ENCODE results near the gene BTBD1.

The BTBD1 gene

DNA sequence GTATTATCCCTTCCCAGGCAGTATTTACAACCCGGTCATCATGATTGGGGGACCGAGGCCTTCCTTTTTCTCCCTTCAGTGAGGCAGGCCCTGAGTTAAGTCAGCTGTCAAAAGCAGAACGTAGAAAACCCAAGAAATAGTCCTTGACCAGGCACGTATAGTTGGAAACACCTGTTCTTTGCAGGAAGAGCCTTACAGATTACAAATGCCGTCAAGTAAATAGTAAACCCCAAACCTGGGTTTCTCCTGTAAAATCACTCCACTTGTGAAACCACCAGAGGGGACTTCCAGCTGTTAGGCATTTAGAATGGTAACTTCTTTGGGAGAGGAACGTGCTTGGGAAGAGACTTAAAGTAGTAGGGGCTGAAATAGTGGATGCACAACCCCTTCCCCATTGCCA, 1.0 kb upstream of the BTBD1 start:
- H3K4me3 ChIP-seq (ENCODE audit: low read depth in 1 of 2, low read length in 1 of 2), result no peak overlapping the region
- H3K27ac ChIP-seq, result peak overlapping the region; percentile 91
- H3K4me1 ChIP-seq (ENCODE audit: control insufficient read depth in 1 of 2, insufficient read depth in 1 of 2, low read depth in 1 of 2, low read length in 1 of 2), result peaks cover 32 to 38% of the 10 kb centered on the region in 2 experiments
- no peaks in the 10 kb centered on the region for H3K27me3 ChIP-seq
- no peak for TF ChIP-seq CTCF (IDR thresholded peaks at IDR 0.05)
- no peaks in the 10 kb centered on the region for H3K36me3 ChIP-seq
- peaks cover 7% of the 10 kb centered on the region for H3K9me3 ChIP-seq

DNA sequence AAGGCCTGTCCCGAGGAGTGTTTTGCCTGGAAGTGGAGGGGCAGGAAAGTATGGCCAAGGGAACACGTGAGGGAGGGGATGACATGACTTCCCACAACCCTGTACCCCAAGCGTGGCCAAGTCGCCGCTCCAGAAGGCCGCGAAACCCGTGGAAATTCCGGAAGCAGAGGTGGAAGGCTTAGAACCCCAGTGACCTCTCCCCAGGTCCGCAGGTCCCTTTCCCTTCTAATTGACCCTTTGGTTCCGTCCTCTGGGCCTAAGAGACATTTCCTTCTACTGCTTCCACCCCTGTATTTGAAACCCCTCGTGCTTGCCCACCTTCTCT, 548 bp upstream of the BTBD1 start:
- no peak for TF ChIP-seq CTCF (IDR thresholded peaks at IDR 0.05)
- H3K36me3 ChIP-seq, result no peaks in the 10 kb centered on the region
- no peaks in the 10 kb centered on the region for H3K27me3 ChIP-seq
- peak overlapping the region; percentile 91 for H3K27ac ChIP-seq
- H3K4me1 ChIP-seq (ENCODE audit: control insufficient read depth in 1 of 2, insufficient read depth in 1 of 2, low read depth in 1 of 2, low read length in 1 of 2), result peaks cover 36 to 43% of the 10 kb centered on the region in 2 experiments
- H3K4me3 ChIP-seq (ENCODE audit: low read depth in 1 of 2, low read length in 1 of 2), result peak overlapping the region; percentile 88 to 96
- peaks cover 7% of the 10 kb centered on the region for H3K9me3 ChIP-seq

DNA sequence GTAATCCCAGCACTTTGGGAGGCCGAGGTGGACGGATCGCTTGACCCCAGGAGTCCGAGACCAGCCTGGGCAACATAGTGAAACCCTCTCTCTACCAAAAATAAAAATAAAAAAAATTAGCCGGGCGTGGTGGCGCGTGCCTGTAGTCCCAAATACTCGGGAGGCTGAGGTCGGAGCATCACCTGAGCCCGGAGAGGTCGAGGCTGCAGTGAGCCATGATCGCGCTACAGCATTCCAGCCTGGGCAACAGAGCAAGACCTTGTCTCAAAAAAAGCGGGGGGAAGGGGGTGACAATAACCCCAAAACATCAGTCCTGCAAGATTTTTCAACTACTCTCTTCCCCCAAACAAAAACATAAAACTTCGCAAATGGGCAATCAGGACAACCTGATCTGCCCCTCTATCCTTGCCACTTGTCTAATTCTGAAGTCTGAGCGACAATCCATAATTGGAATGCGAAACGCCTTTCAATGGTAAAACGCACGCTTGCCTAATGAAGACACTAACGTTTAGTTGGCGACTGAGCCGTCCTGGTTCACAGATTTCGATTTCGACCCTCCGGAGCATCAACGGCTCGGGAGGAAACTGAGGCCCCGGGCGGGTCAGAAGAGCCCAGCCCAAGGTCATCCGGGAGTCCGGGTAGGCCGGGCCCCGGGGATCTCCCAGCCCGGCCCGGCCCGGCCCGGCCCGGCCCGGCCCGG, 868 bp downstream of the BTBD1 start:
- Histone ChIP-seq H3K27me3 (no peaks in the 10 kb centered on the region), H3K36me3 (no peaks in the 10 kb centered on the region), H3K4me3 (ENCODE audit: low read depth in 1 of 2, low read length in 1 of 2) (peak overlapping the region; percentile 88 to 96), H3K4me1 (ENCODE audit: control insufficient read depth in 1 of 2, insufficient read depth in 1 of 2, low read depth in 1 of 2, low read length in 1 of 2) (peaks cover 39 to 47% of the 10 kb centered on the region in 2 experiments), H3K9me3 (peaks cover 7% of the 10 kb centered on the region), H3K27ac (peak overlapping the region; percentile 91)
- TF ChIP-seq CTCF (IDR thresholded peaks at IDR 0.05), result no peak

- peaks cover 7% of the 10 kb centered on the region for H3K9me3 ChIP-seq
- no peaks in the 10 kb centered on the region for H3K27me3 ChIP-seq
- H3K4me3 ChIP-seq (ENCODE audit: low read depth in 1 of 2, low read length in 1 of 2), result peak overlapping the region; percentile 88 to 96
- TF ChIP-seq CTCF (IDR thresholded peaks at IDR 0.05), result no peak
- H3K27ac ChIP-seq, result no peak overlapping the region
- H3K36me3 ChIP-seq, result no peaks in the 10 kb centered on the region
- peaks cover 39 to 47% of the 10 kb centered on the region in 2 experiments for H3K4me1 ChIP-seq (ENCODE audit: control insufficient read depth in 1 of 2, insufficient read depth in 1 of 2, low read depth in 1 of 2, low read length in 1 of 2)
Observed at GRCh38 chr15:83065431-83065830, 1.6 kb downstream of the BTBD1 start.

GRCh38 chr15:83064859-83065258, 2.2 kb downstream of the BTBD1 start:
- H3K27ac ChIP-seq, result no peak overlapping the region

More at GRCh38 chr15:83064859-83065258, 2.2 kb downstream of the BTBD1 start:
- H3K36me3 ChIP-seq, result no peaks in the 10 kb centered on the region
- H3K9me3 ChIP-seq, result peaks cover 7% of the 10 kb centered on the region
- no peaks in the 10 kb centered on the region for H3K27me3 ChIP-seq
- peaks cover 39 to 47% of the 10 kb centered on the region in 2 experiments for H3K4me1 ChIP-seq (ENCODE audit: control insufficient read depth in 1 of 2, insufficient read depth in 1 of 2, low read depth in 1 of 2, low read length in 1 of 2)
- TF ChIP-seq CTCF (IDR thresholded peaks at IDR 0.05), result no peak
- peak overlapping the region in 1 of 2 experiments; percentile 96 for H3K4me3 ChIP-seq (ENCODE audit: low read depth in 1 of 2, low read length in 1 of 2)
